Measurements from ENCODE around the gene ARPC5. TPM values are rescaled to one million over a fixed set of nuclear protein-coding genes. Genes with fewer than 3 reads are reported as not detected.

Gene ARPC5
- total RNA-seq, 1 donor from 2014 or later, result 142 TPM

DNA sequence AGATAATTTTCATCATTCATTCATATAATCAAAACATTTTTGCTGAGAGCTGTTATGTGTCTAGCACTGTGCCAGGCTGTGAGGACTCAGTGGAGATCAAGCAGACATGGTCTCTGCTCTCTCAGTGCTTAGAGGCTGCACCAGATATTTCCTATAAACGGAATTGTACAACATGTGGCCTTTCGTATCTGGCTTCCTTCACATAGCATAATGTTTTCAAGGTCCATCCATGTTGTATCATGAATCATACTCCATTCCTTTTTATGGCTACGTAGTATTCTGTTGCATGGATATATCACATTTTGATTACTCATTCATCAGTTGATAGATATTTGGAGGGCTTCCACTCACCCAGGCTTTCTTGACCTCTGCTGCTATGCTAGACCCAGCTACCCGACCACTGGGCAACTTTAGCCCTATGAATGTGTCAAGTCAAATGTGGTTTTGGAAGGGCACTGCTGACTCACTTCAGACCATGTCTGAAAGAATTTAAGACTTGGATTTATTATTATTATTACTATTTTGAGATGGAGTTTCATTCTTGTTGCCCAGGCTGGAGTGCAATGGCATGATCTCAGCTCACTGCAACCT, 63.8 kb downstream of the ARPC5 start:
- ATAC-seq, result no peak
- no peak for DNase-seq (ENCODE audit: low spot score)
- intact Hi-C loops (cut with DNase I), result no loop called here

Other genes starting within 250 kb of the ARPC5 start
- gene NMNAT2, start 217.4 kb downstream of the ARPC5 start, total RNA-seq, result 2.6 TPM
- gene SMG7, start 163.3 kb downstream of the ARPC5 start, total RNA-seq, result 75.2 TPM
- 29.6 TPM for gene NCF2, start 45.3 kb downstream of the ARPC5 start, total RNA-seq
- not detected for gene APOBEC4, start 17.5 kb upstream of the ARPC5 start, total RNA-seq
- 76.9 TPM for gene RGL1, start 169.3 kb upstream of the ARPC5 start, total RNA-seq